Osteoblast (primary cell): ENCODE measurements around the gene SLC26A1. TPM values are rescaled to one million over a fixed set of nuclear protein-coding genes. Genes with fewer than 3 reads are reported as not detected.
A peak's percentile ranks its signal among the peaks of the same experiment; 100 is the strongest.

Source experiments
- DNase-seq: peaks from one replicate; pipeline ENCODE4 v3.0.0; 2011; ENCODE audit warnings: low spot score, mixed read lengths; ENCODE audit not compliant: insufficient read length; ENCODE audit errors: missing footprints
- H2AFZ ChIP-seq: 2 replicates; pipeline ENCODE4 v1.6.0; 2011; ENCODE audit warnings: mild to moderate bottlenecking, low read length
- H3K27ac ChIP-seq: 2 replicates; pipeline ENCODE4 v1.5.1; 2011; ENCODE audit warnings: mild to moderate bottlenecking, low read depth, low read length, moderate library complexity
- H3K27me3 ChIP-seq: 2 replicates; pipeline ENCODE4 v1.6.0; 2012; ENCODE audit warnings: mild to moderate bottlenecking, control low read depth, inconsistent platforms, low read length, moderate library complexity; ENCODE audit not compliant: insufficient read depth
- H3K36me3 ChIP-seq: 2 replicates; pipeline ENCODE4 v1.5.1; 2011; ENCODE audit warnings: mild to moderate bottlenecking, low read length, control low read depth, moderate library complexity; ENCODE audit not compliant: insufficient read depth
- H3K4me1 ChIP-seq: 2 replicates; pipeline ENCODE4 v1.5.1; 2011; ENCODE audit warnings: mild to moderate bottlenecking, low read length, control low read depth, moderate library complexity; ENCODE audit not compliant: insufficient read depth
- H3K4me2 ChIP-seq: 2 replicates; pipeline ENCODE4 v1.6.0; 2011; ENCODE audit warnings: mild to moderate bottlenecking, low read length; ENCODE audit not compliant: insufficient read depth
- H3K4me3 ChIP-seq: fragments of 200-600 bp; sonication (generic); 3 replicates; pipeline ENCODE4 v1.5.1; 2012; ENCODE audit warnings: mild to moderate bottlenecking, low read length, inconsistent platforms; ENCODE audit not compliant: insufficient read depth
- H3K79me2 ChIP-seq: 2 replicates; pipeline ENCODE4 v1.6.0; 2012; ENCODE audit warnings: mild to moderate bottlenecking, low read length, control low read depth, inconsistent platforms; ENCODE audit not compliant: insufficient read depth
- H3K9me3 ChIP-seq: 2 replicates; pipeline ENCODE4 v1.5.1; 2011; ENCODE audit warnings: low read depth, low read length, control low read depth
- H4K20me1 ChIP-seq: 2 replicates; pipeline ENCODE4 v1.6.0; 2012; ENCODE audit warnings: mild to moderate bottlenecking, low read length, control low read depth; ENCODE audit not compliant: insufficient read depth
- total RNA-seq: library from RNA; depleted of rRNA; stranded (reverse); fragments of >200 nt; gene quantifications from 2 replicates; pipeline ENCODE4 v1.2.3, GENCODE V29; 2012
- TF ChIP-seq, protein P1 (sequence below): IDR thresholded peaks from 2 replicates; pipeline ENCODE4 v1.5.1; 2011; ENCODE audit warnings: mild to moderate bottlenecking, low read depth, low read length, moderate library complexity; ENCODE audit errors: extremely low read depth

Gene SLC26A1
- total RNA-seq, 1 donor = 0.36 TPM

DNA sequence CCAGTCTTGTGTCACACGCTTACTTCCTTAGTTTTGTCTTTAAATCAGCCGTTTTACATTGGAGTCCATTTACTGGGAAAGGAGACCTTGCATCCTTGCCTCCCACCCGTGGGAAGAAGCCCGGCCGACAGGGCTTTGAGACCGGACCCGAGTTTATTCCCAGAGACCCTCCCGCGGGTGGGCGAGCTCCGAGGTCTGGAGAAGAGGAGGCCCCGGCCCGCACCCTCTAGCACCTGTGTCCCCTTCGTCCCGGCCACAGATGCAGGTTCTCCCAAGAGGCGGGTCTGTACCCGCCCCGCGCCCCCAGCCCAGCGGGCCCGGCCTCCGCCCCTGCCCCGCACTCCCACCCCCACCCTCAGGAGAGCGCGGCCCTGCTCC lies 3.8 kb upstream of the SLC26A1 start:
- H4K20me1 ChIP-seq = peaks cover 30% of the 10 kb centered on the region
- H3K27me3 ChIP-seq = peaks cover 44% of the 10 kb centered on the region
- no peaks in the 10 kb centered on the region for H3K4me1 ChIP-seq
- H3K4me3 ChIP-seq = no peak overlapping the region
- no peaks in the 10 kb centered on the region for H3K79me2 ChIP-seq
- H2AFZ ChIP-seq = no peak overlapping the region
- TF ChIP-seq, protein P1, sequence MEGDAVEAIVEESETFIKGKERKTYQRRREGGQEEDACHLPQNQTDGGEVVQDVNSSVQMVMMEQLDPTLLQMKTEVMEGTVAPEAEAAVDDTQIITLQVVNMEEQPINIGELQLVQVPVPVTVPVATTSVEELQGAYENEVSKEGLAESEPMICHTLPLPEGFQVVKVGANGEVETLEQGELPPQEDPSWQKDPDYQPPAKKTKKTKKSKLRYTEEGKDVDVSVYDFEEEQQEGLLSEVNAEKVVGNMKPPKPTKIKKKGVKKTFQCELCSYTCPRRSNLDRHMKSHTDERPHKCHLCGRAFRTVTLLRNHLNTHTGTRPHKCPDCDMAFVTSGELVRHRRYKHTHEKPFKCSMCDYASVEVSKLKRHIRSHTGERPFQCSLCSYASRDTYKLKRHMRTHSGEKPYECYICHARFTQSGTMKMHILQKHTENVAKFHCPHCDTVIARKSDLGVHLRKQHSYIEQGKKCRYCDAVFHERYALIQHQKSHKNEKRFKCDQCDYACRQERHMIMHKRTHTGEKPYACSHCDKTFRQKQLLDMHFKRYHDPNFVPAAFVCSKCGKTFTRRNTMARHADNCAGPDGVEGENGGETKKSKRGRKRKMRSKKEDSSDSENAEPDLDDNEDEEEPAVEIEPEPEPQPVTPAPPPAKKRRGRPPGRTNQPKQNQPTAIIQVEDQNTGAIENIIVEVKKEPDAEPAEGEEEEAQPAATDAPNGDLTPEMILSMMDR = no peak
- no peak overlapping the region for H3K4me2 ChIP-seq
- H3K9me3 ChIP-seq = no peaks in the 10 kb centered on the region
- no peak overlapping the region for H3K27ac ChIP-seq
- peak; percentile 94 for DNase-seq
- H3K36me3 ChIP-seq = no peaks in the 10 kb centered on the region

DNA sequence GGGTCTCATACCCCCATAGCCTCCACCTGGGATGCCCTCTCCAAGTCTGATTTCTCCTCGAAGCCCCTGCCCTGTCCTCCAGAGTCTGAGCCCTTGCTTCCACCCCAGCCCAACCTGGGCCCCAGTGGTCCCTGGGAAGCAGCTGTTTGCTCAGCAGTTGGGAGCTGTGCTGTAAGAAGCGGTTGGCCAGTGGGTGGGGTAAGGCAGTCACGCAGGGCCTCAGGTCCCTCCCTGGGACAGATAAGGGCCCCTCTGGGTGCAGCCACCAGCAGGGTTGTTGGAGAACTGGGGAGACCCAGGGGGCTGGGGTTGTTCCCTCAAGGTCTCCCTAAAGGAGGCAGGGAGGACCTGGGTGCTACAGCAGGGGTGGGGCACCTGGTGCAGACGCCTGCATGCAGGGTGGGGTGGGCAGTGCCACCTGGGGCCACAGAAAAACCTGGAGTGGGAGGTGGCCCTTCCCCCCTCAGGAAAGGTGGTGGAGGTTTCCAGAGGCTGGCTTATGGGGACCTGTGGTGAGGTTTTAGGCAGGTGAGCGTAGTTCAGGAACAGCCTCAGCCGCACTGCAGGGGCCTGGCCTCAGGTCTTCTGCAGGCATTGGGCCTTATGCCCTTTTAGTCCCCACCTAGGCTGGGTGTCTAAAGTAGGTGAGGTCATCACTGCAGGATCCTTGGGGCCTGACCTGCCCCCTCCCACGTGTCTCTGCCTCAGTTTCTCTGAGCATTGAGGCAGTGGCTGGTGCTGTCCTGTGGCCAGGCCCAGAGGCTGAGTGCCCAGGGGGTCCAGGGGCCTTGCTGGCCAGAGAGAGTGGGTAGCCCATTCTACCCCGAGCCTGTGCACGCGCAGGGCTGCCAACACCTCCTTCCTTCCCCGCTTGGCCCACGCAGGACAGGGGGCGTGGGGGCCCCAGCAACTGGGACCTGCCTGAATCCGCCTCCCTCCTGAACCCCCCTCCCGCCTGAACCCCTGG lies 3.1 kb upstream of the SLC26A1 start:
- H4K20me1 ChIP-seq = peaks cover 27% of the 10 kb centered on the region
- no peaks in the 10 kb centered on the region for H3K9me3 ChIP-seq
- no peak overlapping the region for H3K4me3 ChIP-seq
- no peak overlapping the region for H2AFZ ChIP-seq
- H3K79me2 ChIP-seq = no peaks in the 10 kb centered on the region
- no peak for DNase-seq
- H3K4me2 ChIP-seq = no peak overlapping the region
- H3K27me3 ChIP-seq = peaks cover 37% of the 10 kb centered on the region
- TF ChIP-seq, protein P1 = no peak
- H3K27ac ChIP-seq = no peak overlapping the region
- no peaks in the 10 kb centered on the region for H3K4me1 ChIP-seq
- H3K36me3 ChIP-seq = no peaks in the 10 kb centered on the region

DNA sequence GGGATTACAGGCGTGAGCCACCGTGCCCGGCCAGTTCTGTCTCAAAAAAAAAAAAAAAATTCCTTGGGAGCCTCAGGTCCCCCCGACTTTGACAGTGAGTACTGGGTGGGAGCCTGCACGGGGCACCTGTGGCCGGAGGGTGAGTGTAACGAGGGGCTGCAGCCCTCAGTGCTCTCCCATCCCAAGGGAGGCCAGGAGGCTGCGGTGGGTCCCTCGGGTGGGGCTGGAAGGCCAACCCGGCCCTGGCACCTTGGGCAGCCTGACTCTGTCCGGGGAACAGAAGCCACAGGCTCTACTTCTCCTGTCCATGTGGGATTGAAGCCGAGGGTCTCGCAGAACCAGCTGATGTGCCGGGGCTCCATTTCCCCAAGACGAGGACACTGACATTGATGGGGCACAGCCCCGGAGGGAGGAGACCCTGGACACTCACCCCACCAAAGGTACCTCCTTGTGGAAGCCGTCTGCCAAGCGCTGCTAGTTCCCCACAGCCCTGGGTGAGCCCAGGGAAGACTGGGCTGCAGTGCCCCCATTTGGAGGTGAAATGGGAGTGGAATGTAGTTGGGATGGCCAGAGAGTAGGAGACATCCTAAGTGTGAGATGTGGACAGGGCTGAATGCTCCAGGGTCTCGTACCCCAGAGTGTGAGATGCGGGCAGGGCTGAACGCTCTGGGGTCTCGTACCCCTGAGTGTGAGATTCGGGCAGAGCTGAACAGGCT lies 2.3 kb upstream of the SLC26A1 start:
- no peak overlapping the region for H3K4me2 ChIP-seq
- DNase-seq = no peak
- no peaks in the 10 kb centered on the region for H3K4me1 ChIP-seq
- no peak overlapping the region for H3K27ac ChIP-seq
- no peak overlapping the region for H2AFZ ChIP-seq
- no peak overlapping the region for H3K4me3 ChIP-seq
- H3K27me3 ChIP-seq = peaks cover 30% of the 10 kb centered on the region
- no peaks in the 10 kb centered on the region for H3K9me3 ChIP-seq
- H3K36me3 ChIP-seq = no peaks in the 10 kb centered on the region
- peaks cover 23% of the 10 kb centered on the region for H4K20me1 ChIP-seq
- no peaks in the 10 kb centered on the region for H3K79me2 ChIP-seq
- TF ChIP-seq, protein P1 = peak; percentile 15
